ENCODE results near the gene CD81. TPM values are rescaled to one million over a fixed set of nuclear protein-coding genes. Genes with fewer than 3 reads are reported as not detected.

The CD81 gene
- total and polyA plus RNA-seq, 2 experiments from 2014 or later: 88.6 to 290 TPM

- H3K36me3 ChIP-seq (ENCODE audit: insufficient read depth): peaks cover 3% of the 10 kb centered on the region
- no peak for ATAC-seq
- no peak overlapping the region for H3K4me2 ChIP-seq
- 0 out of 2 replicates have a peak, but pooled peaks cover 5% of the 10 kb centered on the region for H3K9me2 ChIP-seq (ENCODE audit: insufficient read depth)
- Mint-ChIP-seq H3K4me3 (no peak overlapping the region), H3K27ac (no peak overlapping the region), H3K4me1 (no peaks in the 10 kb centered on the region), H3K9me3 (peaks cover 60% of the 10 kb centered on the region), H3K36me3 (ENCODE audit: low read depth) (peaks cover 14% of the 10 kb centered on the region; the same call in 2 of the 3 replicates), H3K27me3 (ENCODE audit: insufficient read depth, low read depth, poor library complexity) (peaks cover 14% of the 10 kb centered on the region)
- no peaks in the 10 kb centered on the region for H4K20me1 ChIP-seq (replicated peaks; ENCODE audit: insufficient read depth)
- TF ChIP-seq CTCF (conservative IDR thresholded peaks at IDR 0.05; ENCODE audit: low read depth in 2 of 2): no peak
- TF ChIP-seq ETS1 (IDR thresholded peaks at IDR 0.05): no peak
- H2AFZ ChIP-seq: no peak overlapping the region
- H3K4me1 ChIP-seq (ENCODE audit: insufficient read depth): no peaks in the 10 kb centered on the region
- H3K27me3 ChIP-seq (ENCODE audit: insufficient read depth): no peaks in the 10 kb centered on the region
- no peak overlapping the region for H3K27ac ChIP-seq (ENCODE audit: low read depth)
- H3K4me3 ChIP-seq: no peak overlapping the region
- DNase-seq (ENCODE audit: low spot score): no peak
- no peaks in the 10 kb centered on the region for H3K79me2 ChIP-seq (replicated peaks; ENCODE audit: insufficient read depth)
- H3F3A ChIP-seq (replicated peaks; ENCODE audit: low read depth): no peaks in the 10 kb centered on the region
These were observed 30.4 kb upstream of the CD81 start for GRCh38 chr11:2346586-2347307.

- no peak for DNase-seq (ENCODE audit: low spot score)
- no peaks in the 10 kb centered on the region for H3K79me2 ChIP-seq (replicated peaks; ENCODE audit: insufficient read depth)
- ATAC-seq: no peak
- no peaks in the 10 kb centered on the region; the same call in 2 of the 3 replicates for H3K4me1 Mint-ChIP-seq
- peaks cover 3% of the 10 kb centered on the region for H3K36me3 ChIP-seq (ENCODE audit: insufficient read depth)
- H3K27ac ChIP-seq (ENCODE audit: low read depth): no peak overlapping the region
- H4K20me1 ChIP-seq (replicated peaks; ENCODE audit: insufficient read depth): no peaks in the 10 kb centered on the region
- H3K4me1 ChIP-seq (ENCODE audit: insufficient read depth): no peaks in the 10 kb centered on the region
- H3K4me3 Mint-ChIP-seq: no peak overlapping the region
- H3K27me3 ChIP-seq (ENCODE audit: insufficient read depth): no peaks in the 10 kb centered on the region
- H3K9me2 ChIP-seq (ENCODE audit: insufficient read depth): 0 out of 2 replicates have a peak, but pooled peaks cover 5% of the 10 kb centered on the region
- H3F3A ChIP-seq (replicated peaks; ENCODE audit: low read depth): no peaks in the 10 kb centered on the region
- peaks cover 14% of the 10 kb centered on the region; the same call in 2 of the 3 replicates for H3K36me3 Mint-ChIP-seq (ENCODE audit: low read depth)
- H3K4me3 ChIP-seq: no peak overlapping the region
- no peak overlapping the region for H3K27ac Mint-ChIP-seq
- no peak overlapping the region for H3K4me2 ChIP-seq
- no peak overlapping the region for H2AFZ ChIP-seq
- peaks cover 16% of the 10 kb centered on the region for H3K27me3 Mint-ChIP-seq (ENCODE audit: insufficient read depth, low read depth, poor library complexity)
- TF ChIP-seq POLR2AphosphoS5 (IDR thresholded peaks at IDR 0.05; ENCODE audit: low read depth): no peak
- no peak for TF ChIP-seq JUNB (IDR thresholded peaks at IDR 0.05; ENCODE audit: unreplicated experiment)
- TF ChIP-seq STAT1 (IDR thresholded peaks at IDR 0.05; ENCODE audit: unreplicated experiment): no peak
- TF ChIP-seq REST (IDR thresholded peaks at IDR 0.05; ENCODE audit: unreplicated experiment): no peak
- no peak for TF ChIP-seq CTCF (conservative IDR thresholded peaks at IDR 0.05; ENCODE audit: low read depth in 2 of 2)
- H3K9me3 Mint-ChIP-seq: peaks cover 61% of the 10 kb centered on the region
These were observed 29.7 kb upstream of the CD81 start for GRCh38 chr11:2347308-2347830.
